ENCODE data around the gene TMPRSS3. TPM values are rescaled to one million over a fixed set of nuclear protein-coding genes. Genes with fewer than 3 reads are reported as not detected.

Gene TMPRSS3
- total RNA-seq, 1 donor from 2014 or later, result 4.1 TPM

DNA sequence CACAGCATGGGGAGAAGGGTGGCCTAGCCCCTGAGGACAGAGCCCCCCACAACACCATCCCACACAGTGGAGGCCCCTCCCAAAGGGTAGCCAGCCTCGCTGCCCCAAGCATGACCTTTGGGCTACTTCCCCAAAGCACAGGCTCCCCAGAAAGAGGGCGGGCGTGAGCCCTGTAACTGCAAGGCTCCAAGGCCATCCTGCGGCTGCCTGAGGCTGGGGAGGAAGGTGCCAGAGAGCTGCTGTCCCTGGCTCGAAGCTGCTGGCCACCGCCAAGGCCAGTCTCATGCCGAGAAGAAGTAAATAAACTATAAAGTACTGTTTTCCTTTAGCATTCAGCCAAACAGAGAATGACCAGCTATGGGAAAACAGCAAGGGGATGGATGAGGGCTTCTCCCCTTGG, 35.3 kb upstream of the TMPRSS3 start:
- TF ChIP-seq, protein P1, sequence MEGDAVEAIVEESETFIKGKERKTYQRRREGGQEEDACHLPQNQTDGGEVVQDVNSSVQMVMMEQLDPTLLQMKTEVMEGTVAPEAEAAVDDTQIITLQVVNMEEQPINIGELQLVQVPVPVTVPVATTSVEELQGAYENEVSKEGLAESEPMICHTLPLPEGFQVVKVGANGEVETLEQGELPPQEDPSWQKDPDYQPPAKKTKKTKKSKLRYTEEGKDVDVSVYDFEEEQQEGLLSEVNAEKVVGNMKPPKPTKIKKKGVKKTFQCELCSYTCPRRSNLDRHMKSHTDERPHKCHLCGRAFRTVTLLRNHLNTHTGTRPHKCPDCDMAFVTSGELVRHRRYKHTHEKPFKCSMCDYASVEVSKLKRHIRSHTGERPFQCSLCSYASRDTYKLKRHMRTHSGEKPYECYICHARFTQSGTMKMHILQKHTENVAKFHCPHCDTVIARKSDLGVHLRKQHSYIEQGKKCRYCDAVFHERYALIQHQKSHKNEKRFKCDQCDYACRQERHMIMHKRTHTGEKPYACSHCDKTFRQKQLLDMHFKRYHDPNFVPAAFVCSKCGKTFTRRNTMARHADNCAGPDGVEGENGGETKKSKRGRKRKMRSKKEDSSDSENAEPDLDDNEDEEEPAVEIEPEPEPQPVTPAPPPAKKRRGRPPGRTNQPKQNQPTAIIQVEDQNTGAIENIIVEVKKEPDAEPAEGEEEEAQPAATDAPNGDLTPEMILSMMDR (IDR thresholded peaks at IDR 0.05; ENCODE audit: insufficient read depth, low read length, poor library complexity, severe bottlenecking), result no peak
- no peak for DNase-seq (ENCODE audit: low read depth)
- Histone ChIP-seq H3K27me3 (ENCODE audit: control insufficient read depth, insufficient read depth, low read length) (peaks cover 6% of the 10 kb centered on the region), H3K4me3 (ENCODE audit: low read depth, low read length) (no peak overlapping the region), H3K36me3 (ENCODE audit: control insufficient read depth, insufficient read depth, low read length) (no peaks in the 10 kb centered on the region)

DNA sequence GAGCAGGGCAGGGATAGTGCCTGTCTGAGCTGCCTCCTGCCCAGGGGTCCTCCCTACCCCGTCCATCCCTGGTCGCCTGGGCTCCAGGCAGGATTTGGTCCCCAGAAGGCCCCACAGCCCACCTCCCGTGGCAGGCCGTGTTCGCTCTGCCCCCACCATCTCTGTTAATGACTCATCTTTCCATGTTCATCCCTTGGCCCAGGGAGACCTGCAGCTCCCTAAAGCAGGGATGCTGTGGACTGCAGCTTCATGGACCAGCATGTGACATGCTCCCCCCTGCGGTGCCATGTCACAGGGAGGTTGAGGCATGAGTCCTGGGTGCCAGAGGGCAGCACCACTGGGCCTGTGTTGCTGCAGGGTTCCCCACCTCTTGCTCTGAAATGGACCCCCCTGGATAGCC, 34.7 kb upstream of the TMPRSS3 start:
- Histone ChIP-seq H3K36me3 (ENCODE audit: control insufficient read depth, insufficient read depth, low read length) (no peaks in the 10 kb centered on the region), H3K27me3 (ENCODE audit: control insufficient read depth, insufficient read depth, low read length) (peaks cover 6% of the 10 kb centered on the region), H3K4me3 (ENCODE audit: low read depth, low read length) (no peak overlapping the region)
- TF ChIP-seq, protein P1 (IDR thresholded peaks at IDR 0.05; ENCODE audit: insufficient read depth, low read length, poor library complexity, severe bottlenecking), result no peak
- DNase-seq (ENCODE audit: low read depth), result no peak

DNA sequence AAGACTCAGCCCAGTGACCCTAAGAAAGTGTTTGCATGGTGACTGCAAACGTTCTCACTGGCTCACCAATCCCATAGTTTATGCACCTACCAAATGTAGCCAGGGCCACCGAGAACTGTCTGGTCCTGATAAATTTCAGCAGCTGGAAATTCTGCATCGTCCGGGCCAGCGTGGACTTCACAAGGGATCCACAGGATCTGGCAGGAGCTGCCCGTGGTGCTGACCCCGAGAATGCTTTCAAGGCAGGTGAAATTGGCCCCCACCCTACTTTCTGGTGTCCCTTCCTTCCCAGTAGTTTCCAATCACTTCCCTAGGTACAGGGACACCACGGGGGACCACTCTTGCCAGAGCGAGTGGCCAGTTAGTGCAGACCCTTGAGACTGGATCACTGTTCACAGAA, 34.0 kb upstream of the TMPRSS3 start:
- H3K27me3 ChIP-seq (ENCODE audit: control insufficient read depth, insufficient read depth, low read length), result peaks cover 6% of the 10 kb centered on the region
- no peaks in the 10 kb centered on the region for H3K36me3 ChIP-seq (ENCODE audit: control insufficient read depth, insufficient read depth, low read length)
- H3K4me3 ChIP-seq (ENCODE audit: low read depth, low read length), result no peak overlapping the region
- DNase-seq (ENCODE audit: low read depth), result no peak
- TF ChIP-seq, protein P1 (IDR thresholded peaks at IDR 0.05; ENCODE audit: insufficient read depth, low read length, poor library complexity, severe bottlenecking), result no peak

DNA sequence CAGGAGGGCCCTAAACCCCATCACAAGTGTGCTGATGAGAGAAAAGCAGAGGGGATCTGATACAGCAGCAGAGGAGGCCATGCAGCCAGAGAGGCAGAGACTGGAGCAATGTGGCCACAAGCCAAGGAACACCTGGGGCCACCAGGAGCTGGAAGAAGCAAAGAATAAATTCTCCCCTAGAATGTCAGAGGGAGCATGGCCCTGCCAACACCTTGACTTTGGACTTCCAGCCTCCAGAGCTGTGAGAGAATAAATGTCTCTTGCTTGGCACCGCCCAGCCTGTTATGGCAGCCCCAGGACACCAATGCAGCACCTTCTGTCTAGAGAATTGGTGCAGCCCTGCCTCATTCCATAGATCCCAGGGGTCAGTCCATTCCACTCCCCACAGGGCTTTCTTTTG, 33.2 kb upstream of the TMPRSS3 start:
- no peak for DNase-seq (ENCODE audit: low read depth)
- Histone ChIP-seq H3K36me3 (ENCODE audit: control insufficient read depth, insufficient read depth, low read length) (no peaks in the 10 kb centered on the region), H3K4me3 (ENCODE audit: low read depth, low read length) (no peak overlapping the region), H3K27me3 (ENCODE audit: control insufficient read depth, insufficient read depth, low read length) (peaks cover 6% of the 10 kb centered on the region)
- TF ChIP-seq, protein P1 (IDR thresholded peaks at IDR 0.05; ENCODE audit: insufficient read depth, low read length, poor library complexity, severe bottlenecking), result no peak

DNA sequence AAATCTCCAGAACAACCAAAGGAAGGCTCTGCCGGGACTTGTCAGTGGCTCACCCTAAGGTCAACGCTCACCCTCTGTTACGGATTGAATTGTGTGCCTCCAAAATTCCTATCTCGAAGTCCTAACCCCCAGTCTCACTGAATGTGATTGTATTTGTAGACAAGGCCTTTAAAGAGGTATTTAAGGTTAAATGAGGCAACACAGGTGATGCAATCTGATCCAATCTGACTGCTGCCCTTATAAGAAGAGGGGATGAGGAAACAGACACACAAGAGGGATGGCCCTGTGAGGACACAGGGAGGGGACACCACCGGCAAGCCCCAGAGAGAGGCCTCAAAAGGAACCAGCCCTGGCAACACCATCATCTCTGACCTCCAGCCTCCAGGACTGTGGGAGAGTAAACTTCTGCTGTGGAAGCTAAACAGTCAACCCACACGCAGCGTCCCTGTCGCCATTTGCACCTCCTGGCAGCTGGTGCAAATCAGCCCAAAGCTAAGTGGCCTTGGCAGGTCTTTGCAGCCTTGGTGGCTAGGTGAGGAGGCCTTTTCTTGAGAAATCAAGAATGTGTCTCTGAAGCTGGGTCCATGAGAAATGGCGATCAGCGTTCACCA, 32.1 kb upstream of the TMPRSS3 start:
- peaks cover 9% of the 10 kb centered on the region for H3K27me3 ChIP-seq (ENCODE audit: control insufficient read depth, insufficient read depth, low read length)
- no peak for DNase-seq (ENCODE audit: low read depth)
- TF ChIP-seq, protein P1 (IDR thresholded peaks at IDR 0.05; ENCODE audit: insufficient read depth, low read length, poor library complexity, severe bottlenecking), result no peak
- H3K36me3 ChIP-seq (ENCODE audit: control insufficient read depth, insufficient read depth, low read length), result no peaks in the 10 kb centered on the region
- no peak overlapping the region for H3K4me3 ChIP-seq (ENCODE audit: low read depth, low read length)

DNA sequence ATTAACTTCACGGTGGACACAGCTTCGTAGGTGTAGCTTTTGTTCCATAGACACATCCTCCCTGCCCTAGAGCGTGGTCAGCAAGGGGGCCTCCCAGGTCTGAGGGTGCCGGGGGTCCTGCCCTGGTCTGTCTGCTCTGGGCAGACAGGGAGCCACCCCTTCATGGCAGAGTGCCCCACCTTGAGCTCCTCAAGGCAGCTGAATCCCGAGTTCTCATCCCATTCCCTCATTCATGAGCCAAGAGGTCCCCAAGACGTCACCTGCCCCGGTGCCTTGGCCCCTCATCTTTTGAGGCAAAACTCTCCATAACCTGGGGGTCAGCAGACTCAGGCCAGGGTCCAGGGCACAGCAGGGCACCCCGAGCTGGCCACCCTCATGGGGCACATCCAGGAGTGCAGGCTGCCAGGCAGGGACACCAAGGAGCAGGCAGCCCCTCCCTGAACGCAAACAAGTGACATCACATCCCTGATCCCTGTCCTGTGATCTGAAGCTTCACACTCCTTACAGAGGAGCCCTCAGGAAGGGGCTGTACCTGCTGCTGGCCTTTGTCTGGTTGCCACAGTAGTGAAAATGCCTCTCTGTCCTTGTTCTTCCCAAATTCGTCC, 31.1 kb upstream of the TMPRSS3 start:
- Histone ChIP-seq H3K36me3 (ENCODE audit: control insufficient read depth, insufficient read depth, low read length) (no peaks in the 10 kb centered on the region), H3K27me3 (ENCODE audit: control insufficient read depth, insufficient read depth, low read length) (peaks cover 9% of the 10 kb centered on the region), H3K4me3 (ENCODE audit: low read depth, low read length) (no peak overlapping the region)
- no peak for DNase-seq (ENCODE audit: low read depth)
- TF ChIP-seq, protein P1 (IDR thresholded peaks at IDR 0.05; ENCODE audit: insufficient read depth, low read length, poor library complexity, severe bottlenecking), result no peak
